K562 (cell line): ENCODE data around the gene LCA5L.

Source experiments
- FIP1L1 ChIP-seq: fragments of 200-400 bp; formaldehyde crosslinking; IDR thresholded peaks from 2 replicates; pipeline ENCODE4 v1.6.1; 2018; ENCODE audit warnings: mild to moderate bottlenecking, low read depth, low read length; ENCODE audit not compliant: poor library complexity, severe bottlenecking
- REST ChIP-seq, 2 experiments: fragments of 450-650 bp; formaldehyde crosslinking in 1 of 2; IDR thresholded peaks; 2 replicates each; pipeline versions ENCODE4 v1.4.0 to v1.6.1; 2014 to 2020; ENCODE audit warnings: mild to moderate bottlenecking in 2 of 2, borderline replicate concordance in 1 of 2, low read depth in 1 of 2
- RNF219 ChIP-seq: fragments of 250-450 bp; sonication (Bioruptor Pico); IDR thresholded peaks from 2 replicates; pipeline ENCODE4 v1.5.0; 2022; ENCODE audit warnings: mild to moderate bottlenecking
- SMAD4 ChIP-seq: fragments of 250-450 bp; sonication (Bioruptor Pico); conservative IDR thresholded peaks from 2 replicates; pipeline ENCODE4 v1.8.0; 2021; ENCODE audit warnings: inconsistent platforms, mild to moderate bottlenecking, moderate library complexity
- TRIM28 ChIP-seq: fragments of 450-650 bp; IDR thresholded peaks from 2 replicates; pipeline ENCODE4 v1.6.1; 2017

- TF ChIP-seq FIP1L1 (no peak), SMAD4 (CRISPR knock-in tag) (no peak), REST (IDR thresholded peaks at IDR 0.05; ENCODE audit: borderline replicate concordance) (no peak), REST (CRISPR knock-in tag; IDR thresholded peaks at IDR 0.05; ENCODE audit: low read depth) (no peak), RNF219 (no peak), TRIM28 (no peak)
Observed at GRCh38 chr21:39434950-39435349, 10.6 kb downstream of the LCA5L start.
